HepG2 (cell line): ENCODE results near the gene PITX3.

Experiments
- HNF4A ChIP-seq: sonication (generic); formaldehyde crosslinking; IDR thresholded peaks from 2 replicates; pipeline ENCODE4 v1.4.0; 2020; ENCODE audit warnings: missing genetic modification reagents
- TARDBP ChIP-seq: sonication (generic); formaldehyde crosslinking; IDR thresholded peaks from 2 replicates; pipeline ENCODE4 v1.8.0; 2022; ENCODE audit warnings: mild to moderate bottlenecking, missing genetic modification reagents
- ZFP36 ChIP-seq: fragments of 150-350 bp; IDR thresholded peaks from 2 replicates; pipeline ENCODE4 v1.6.1; 2018; ENCODE audit warnings: borderline replicate concordance, low read length, low read depth; ENCODE audit not compliant: partially characterized antibody
- TF ChIP-seq, protein P1 (sequence below): IDR thresholded peaks from 2 replicates; pipeline ENCODE4 v1.6.1; 2012; ENCODE audit warnings: inconsistent platforms

DNA sequence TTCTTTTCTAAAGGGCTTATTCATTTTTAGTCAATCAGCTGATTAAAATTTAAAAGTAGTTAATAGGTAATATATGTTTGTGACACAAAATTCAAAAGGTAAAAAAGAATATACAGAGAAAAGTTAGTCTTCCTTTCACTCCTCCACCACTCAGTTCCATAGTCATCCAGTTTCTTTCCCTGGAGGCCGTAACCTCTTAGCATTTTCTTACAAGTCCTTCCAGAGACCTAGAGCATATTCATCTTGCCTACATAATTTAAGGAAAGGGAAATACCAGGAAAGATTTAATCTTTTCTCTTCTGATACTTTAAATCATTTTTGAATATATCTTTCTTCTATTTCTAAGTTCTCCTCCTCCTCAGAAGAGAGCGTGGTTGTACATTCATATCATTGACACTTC lies 14.1 kb upstream of the PITX3 start:
- TF ChIP-seq, protein P1, sequence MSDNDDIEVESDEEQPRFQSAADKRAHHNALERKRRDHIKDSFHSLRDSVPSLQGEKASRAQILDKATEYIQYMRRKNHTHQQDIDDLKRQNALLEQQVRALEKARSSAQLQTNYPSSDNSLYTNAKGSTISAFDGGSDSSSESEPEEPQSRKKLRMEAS = no peak
- no peak for TF ChIP-seq ZFP36
- no peak for TF ChIP-seq TARDBP (CRISPR knock-in tag)
- no peak for TF ChIP-seq HNF4A (CRISPR knock-in tag)
